Left lobe of liver (tissue), 2 donors: Measurements from ENCODE around the gene CFAP107. TPM values are rescaled to one million over a fixed set of nuclear protein-coding genes. Genes with fewer than 3 reads are reported as not detected.
A peak's percentile ranks its signal among the peaks of the same experiment; 100 is the strongest.
"Not testable (repeated sequence)": the region's sequence is repeated elsewhere in the genome, so short reads cannot be mapped to it uniquely, and the experiment has no call there.

Experiments
- ATAC-seq: fragments of 200-7000 bp; cut with Tn5 transposase; one replicate; pipeline ENCODE4 v1.9.1; 2020; ENCODE audit warnings: mild to moderate bottlenecking, moderate library complexity
- DNase-seq: peaks from one replicate; pipeline ENCODE4 v3.0.0-alpha.2; 2020; ENCODE audit warnings: low spot score
- total RNA-seq: library from RNA; stranded (reverse); gene quantifications from one replicate; pipeline ENCODE4 v1.2.1, GENCODE V29; 2021
- donor health status: DM: no; HTN: no; CAD: no; lungs with moderate emphysema.
- donor health status: DM: no; HTN: yes; CAD: no.

Gene CFAP107
- total RNA-seq, 1 donor from 2014 or later: not detected

DNA sequence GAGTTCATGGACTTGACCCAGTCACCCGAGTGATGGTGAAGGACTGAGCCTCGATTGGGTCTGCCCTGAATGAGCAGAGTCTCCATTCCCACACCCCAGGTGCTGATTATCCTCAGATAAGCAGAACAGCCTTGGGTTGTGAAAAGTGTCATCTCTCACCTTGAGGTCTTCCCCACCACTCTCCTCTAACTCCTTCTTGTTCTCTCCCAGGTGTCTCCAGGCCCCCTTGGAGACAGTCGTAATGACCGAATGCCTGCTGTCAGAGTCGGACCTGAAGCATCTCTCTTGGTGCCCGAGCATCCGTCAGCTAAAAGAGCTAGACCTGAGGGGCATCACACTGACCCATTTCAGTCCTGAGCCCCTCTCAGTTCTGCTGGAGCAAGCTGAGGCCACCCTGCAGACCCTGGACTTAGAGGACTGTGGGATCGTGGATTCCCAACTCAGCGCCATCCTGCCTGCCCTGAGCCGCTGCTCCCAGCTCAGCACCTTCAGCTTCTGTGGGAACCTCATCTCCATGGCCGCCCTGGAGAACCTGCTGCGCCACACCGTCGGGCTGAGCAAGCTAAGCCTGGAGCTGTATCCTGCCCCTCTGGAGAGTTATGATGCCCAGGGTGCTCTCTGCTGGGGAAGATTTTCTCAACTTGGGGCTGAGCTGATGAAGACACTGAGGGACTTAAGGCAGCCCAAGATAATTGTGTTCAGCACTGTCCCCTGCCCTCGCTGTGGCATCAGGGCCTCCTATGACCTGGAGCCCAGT is 31.0 kb downstream of the CFAP107 start:
- ATAC-seq: no peak

DNA sequence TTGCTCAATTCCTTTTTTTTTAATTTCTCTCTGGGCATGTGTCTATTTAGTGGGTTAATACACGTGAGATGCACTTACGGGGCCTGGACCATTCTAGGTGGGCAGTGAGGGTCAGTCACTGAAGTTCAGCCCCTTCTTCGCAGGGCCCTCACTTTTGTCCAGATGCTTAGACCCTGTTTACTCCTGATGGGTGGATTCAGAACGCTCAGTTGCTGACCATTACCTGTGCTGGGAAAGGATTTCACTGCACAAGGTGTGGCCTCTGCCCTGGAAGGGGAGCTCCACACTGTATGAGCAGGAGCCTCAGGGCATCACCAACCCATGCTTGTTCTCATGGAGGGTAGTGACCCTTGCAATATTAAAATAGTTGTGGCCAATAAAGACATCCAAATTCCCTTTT is 32.1 kb downstream of the CFAP107 start:
- DNase-seq (no peak), ATAC-seq (no peak)

More for the DNA sequence above, 31.0 kb downstream of the CFAP107 start:
- DNase-seq: no peak

DNA sequence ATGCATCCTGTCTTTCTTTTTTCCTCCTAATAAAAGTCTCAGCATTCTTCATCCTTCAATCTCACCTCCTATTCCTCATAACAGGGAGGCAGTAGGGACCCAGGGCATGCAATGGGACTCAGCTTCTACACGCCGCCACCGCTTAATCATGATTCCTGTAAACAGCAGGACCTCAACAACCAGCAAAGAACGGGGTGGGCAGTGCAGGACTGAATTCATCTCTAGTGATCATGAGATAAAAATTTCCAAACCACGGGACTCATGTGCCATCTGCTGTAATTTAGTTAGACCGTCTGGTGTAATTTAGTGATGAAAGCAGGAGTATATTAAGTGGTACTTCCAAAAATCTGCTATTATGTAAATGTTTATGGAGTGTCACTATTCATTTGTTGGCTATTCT is 32.9 kb downstream of the CFAP107 start:
- no peak for DNase-seq
- ATAC-seq: no peak

DNA sequence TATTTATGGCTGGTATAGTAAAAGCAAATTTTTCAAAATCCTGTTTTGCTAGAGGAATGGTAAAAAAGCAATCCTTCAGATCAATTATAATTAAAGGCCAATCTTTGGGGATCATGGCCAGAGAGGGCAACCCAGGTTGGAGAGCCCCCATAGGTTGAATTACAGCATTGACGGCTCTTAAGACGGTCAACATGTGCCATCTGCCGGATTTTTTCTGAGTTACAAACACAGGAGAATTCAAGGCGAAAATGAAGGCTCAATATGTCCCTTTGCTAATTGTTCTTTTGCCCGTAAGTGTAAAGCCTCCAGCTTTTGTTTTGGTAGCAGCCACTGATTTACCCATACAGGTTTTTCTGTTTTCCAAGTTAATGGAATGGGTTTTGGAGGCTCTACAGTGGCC is 35.5 kb downstream of the CFAP107 start:
- not testable (repeated sequence) for DNase-seq, ATAC-seq

DNA sequence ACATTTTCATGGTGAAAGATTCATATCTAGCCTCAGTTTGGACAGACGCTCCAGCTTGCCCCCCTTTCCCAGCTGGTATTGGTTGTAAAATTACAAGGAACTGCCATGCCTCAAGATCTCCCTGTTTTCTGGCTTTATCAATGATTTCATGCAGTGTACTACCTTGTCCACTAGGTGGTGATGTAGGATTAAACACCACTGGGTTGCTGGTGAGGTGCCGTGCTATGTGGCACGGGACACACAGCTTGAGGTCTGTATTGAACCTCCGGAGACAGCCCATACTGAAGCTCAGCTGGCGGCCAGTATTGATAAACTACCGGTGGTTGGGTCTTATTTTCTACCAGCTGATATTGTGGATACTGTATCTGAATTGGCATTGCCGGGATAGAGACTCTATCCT is 37.8 kb downstream of the CFAP107 start:
- peak; percentile 56 for ATAC-seq
- DNase-seq: not testable (repeated sequence)

DNA sequence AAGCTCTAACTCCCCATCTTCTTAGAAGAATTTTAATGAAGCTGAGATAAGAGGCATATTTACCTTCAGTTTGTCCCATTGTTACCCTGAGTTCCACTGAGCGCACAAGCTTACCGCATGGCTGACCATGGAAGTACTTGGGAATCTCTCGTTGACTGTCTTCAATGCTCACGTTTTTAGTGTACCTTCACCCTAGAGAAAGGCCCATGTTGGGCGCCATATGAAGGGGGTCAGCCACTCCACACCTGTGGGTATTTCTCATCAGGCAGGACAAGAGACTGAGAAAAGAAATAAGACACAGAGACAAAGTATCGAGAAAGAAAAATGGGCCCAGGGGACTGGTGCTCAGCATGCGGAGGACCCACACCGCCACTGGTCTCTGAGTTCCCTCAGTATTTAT is 38.7 kb downstream of the CFAP107 start:
- not testable (repeated sequence) for ATAC-seq

DNA sequence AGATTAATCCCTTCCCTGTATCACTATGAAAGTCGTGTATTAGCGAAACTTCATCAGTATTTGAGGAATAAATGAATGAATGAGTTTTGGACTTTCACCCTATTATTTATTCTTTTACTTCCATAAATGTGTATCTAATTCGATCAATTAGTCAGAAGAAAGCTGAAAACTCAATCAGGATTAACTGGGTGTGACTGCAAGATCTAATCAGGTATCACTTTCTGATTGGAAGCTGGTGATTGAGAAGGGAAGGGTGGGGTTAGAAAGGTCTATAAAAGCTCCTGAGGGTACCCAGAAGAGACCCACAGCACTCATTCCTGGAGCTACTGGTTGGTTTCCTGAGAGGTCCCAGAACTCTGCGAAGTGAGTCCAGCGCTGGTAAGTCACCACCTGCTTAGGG is 45.1 kb downstream of the CFAP107 start, which contains the start of gene PRAMEF1:
Gene PRAMEF1 (plus strand): TSS at position 301 of the 400 bp plus-strand sequence. CDS start 1,831 bp downstream, outside the sequence.
- not testable (repeated sequence) for DNase-seq, ATAC-seq

More for the DNA sequence above, 38.7 kb downstream of the CFAP107 start:
- DNase-seq: not testable (repeated sequence)

DNA sequence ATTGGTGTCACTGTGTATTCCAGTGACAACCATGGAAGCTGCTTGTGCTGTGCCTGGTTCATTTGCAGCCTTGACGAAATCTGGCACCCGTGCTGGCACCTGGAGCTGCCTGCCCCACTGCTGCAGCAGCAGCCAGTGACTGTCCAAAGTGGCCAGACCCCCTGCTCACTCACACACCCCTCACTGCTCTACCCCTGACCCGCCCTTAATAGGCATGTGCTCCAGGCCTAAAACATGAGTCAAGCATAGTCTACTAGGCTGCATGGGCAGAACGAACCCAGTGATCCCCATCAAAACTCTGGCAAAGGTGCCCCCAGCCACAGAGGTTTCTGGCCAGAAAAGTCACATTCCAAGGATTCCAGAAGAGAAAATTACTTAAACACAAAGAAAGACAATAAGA is 52.9 kb downstream of the CFAP107 start:
- DNase-seq: no peak
- no peak for ATAC-seq

DNA sequence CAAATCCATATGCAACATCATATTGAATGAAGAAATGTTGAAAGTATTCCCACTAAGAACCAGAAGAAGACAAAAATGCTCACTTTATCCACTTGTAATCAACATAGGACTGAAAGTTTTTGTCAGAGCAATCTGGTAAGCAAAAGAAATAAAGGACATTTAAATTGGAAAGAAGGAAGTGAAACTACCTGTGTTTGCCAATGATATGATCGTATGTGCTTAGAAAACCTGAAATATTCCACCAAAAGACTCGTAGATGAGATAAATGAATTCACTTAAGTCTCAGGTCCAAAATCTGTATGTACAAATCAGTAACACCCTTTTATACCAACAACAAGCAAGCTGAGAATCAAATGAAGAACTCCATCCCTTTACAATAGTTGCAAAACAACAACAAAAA is 53.7 kb downstream of the CFAP107 start:
- no peak for DNase-seq
- no peak for ATAC-seq

DNA sequence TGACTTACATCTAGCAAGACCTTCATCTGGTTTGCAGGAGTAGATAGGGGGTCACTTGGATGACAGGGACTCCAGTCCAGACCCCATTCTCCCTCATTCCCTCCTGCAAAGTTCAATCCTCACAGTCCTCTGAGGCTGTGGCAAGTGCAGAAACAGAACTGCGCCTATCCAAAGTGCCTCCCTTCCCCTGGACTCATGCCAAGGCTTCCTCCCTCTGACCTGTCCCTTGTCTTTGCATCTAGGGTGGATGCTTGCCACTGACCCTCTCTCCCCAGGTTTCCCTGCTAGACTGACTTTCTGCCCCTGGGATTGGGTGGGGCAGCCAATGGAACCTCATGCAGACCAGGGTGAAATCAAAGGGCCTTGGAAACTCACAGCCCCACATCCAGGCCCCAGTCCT is 63.9 kb downstream of the CFAP107 start:
- ATAC-seq: no peak
- DNase-seq: no peak

DNA sequence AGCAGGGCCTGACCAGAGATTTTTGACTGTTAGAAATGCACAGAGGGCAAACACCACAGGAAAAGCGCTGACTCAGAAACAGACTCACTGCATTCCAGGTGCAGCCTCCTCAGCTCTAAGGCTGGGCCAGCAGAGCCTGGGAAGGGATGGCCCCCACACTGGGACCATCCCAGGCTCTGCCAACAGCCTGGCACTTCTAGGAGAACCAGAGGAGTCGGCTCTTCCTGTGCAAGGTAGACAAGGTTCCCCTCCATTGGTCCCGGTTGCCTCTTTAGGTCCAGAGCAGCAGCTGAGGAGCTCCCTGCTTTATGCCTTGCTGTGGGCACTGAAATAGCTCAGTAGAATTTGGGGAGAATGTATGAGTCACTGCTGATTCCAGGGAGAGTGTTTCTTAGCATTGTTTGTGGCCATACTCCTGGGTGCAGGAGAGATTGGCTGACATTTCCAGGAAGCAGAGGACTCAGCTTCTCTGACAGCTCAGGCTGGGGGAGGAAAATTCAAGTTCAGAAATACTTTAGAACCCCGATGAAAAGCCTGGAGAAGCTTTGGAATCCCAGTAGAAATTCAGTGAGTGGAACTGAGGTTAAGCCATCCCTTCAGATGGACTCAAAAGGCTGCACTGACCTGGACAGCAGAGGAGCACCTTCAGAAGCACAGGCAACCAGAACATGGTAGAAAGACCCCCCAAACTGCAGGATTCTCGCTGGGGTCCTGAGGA is 64.8 kb downstream of the CFAP107 start:
- no peak for ATAC-seq
- DNase-seq: no peak

DNA sequence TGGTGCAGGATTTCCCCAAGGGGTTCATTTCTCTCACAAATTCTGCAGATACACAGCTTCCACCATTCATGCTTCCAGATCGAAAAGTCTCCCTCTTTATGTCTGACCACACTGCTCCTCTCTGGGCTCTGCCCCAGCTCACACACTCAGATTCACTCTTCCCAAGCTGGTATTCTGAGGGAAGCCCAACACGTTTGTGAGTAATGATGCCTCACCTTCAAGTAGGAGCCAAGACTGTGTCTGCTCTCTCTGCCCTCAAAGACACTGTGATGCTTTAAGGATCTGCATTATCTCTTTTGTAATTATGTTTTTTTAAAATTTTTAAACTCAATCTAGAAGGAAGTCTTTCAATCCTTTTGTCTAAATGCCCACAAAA is 65.4 kb downstream of the CFAP107 start:
- ATAC-seq (no peak), DNase-seq (no peak)

Other genes with a start within 250 kb of the CFAP107 start
- gene DHRS3, start 128.0 kb upstream of the CFAP107 start, total RNA-seq: 175 TPM
- gene AADACL4, start 102.1 kb upstream of the CFAP107 start, total RNA-seq: not detected
- not detected for gene AADACL3, start 30.1 kb upstream of the CFAP107 start, total RNA-seq
- gene PRAMEF12, start 27.5 kb downstream of the CFAP107 start, total RNA-seq: not detected
- gene PRAMEF1, start 45.2 kb downstream of the CFAP107 start, total RNA-seq: not detected
- not detected for gene PRAMEF11, start 85.2 kb downstream of the CFAP107 start, total RNA-seq
- not detected for gene HNRNPCL1, start 102.5 kb downstream of the CFAP107 start, total RNA-seq
- not detected for gene PRAMEF2, start 110.9 kb downstream of the CFAP107 start, total RNA-seq
- not detected for gene PRAMEF4, start 140.0 kb downstream of the CFAP107 start, total RNA-seq
- 0.30 TPM for gene PRAMEF10, start 152.1 kb downstream of the CFAP107 start, total RNA-seq
- gene PRAMEF7, start 170.4 kb downstream of the CFAP107 start, total RNA-seq: not detected
- not detected for gene PRAMEF6, start 201.4 kb downstream of the CFAP107 start, total RNA-seq